GM19467 (cell line): ENCODE measurements around the gene GATAD2A.

Source experiments
- ATAC-seq: cut with Tn5 transposase; IDR thresholded peaks from one replicate; pipeline ENCODE4 v1.9.1; 2021; ENCODE audit warnings: mild to moderate bottlenecking, moderate library complexity; ENCODE audit not compliant: unreplicated experiment

The GATAD2A gene

GRCh38 chr19:19487077-19487949 lies 81.8 kb downstream of the GATAD2A start:
- no peak for ATAC-seq

- ATAC-seq = no peak
These were observed 82.7 kb downstream of the GATAD2A start for GRCh38 chr19:19487950-19488874.

- peak; percentile 57 for ATAC-seq
These were observed 83.6 kb downstream of the GATAD2A start for GRCh38 chr19:19488875-19489690.

DNA sequence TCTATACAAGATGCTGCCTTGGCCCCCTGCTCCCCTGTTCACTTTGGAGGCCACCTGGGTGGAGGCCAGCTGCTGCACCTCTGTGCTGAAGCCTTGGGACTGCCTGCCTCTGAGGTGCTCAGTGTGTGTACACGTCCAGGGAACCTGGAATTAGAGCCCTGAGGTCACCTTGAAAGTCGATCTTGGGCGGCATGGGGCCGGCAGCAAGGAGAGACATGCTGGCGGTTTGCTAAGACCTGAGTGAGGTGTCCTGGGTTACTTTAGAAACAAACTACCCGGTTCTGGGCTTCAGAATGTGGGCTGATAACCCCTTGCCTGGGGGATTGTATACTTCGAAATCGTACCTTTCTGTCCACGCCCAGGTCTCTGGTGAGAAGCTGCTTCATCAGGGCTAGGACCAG lies 84.3 kb downstream of the GATAD2A start:
- ATAC-seq = no peak

DNA sequence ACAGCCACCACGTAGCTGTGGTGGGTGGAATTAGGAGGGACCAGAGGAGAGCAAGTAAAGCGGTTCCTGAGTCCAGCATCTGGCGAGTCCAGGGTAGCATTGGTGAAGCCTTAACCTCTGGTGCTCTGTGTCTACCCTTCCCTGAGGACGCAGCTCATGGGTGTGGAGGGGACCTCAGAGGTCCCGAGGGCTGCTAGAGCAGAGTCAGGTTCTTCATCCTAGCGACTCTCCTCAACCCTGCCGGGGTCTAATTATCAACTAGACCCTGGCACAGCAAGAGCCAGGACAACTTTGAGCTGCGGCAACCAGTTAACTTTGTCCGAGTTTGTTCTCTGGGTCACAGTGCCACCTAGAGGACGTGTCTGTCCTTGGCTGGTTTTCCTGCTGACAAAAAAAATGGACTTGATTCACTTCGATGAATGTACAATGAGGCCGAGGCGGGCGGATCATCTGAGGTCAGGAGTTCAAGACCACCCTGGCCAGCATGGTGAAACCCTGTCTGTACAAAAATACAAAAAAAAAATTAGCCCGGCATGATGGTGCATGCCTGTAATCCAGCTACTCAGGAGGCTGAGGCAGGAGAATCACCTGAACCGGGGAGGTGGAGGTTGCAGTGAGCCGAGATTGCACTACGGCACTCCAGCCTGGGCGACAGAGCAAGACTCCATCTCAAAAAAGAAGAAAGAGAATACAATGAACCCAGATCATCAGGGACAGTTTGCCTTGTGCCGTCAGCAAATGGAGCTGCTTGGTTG lies 84.9 kb downstream of the GATAD2A start:
- ATAC-seq = no peak

DNA sequence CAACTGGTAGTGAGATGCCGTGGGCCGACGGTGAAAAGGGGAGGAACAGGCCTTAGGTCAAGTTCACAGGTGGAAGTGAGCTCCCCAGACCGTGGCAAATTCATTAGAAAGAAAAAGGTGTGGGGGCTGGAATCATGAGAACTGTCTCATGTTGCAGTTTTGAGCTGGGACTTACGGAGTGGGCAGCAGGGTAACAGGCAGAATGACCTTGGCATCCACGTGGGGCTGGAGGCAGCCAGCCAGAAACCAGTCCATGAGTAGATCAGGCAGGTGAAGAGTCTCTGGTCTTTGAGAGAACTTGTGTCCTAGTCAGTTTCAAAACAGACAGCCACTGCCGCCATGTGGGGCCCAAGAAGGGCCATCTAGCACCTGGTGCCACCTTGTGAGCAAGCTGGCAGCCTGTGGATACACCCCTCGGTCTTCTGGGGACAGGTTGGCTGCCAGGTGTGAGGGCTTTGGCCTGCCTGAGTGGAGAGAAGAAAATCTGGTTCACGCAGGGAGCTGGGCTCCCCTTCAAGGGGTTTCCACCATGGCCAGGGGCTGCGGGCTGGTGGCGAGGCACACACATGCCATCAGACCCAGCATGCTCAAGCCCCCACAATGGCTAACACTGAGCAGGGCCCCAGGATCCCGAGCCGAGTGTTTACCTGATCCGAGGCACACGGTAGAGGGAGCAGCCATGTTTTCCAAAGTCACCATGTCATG lies 86.0 kb downstream of the GATAD2A start:
- no peak for ATAC-seq

DNA sequence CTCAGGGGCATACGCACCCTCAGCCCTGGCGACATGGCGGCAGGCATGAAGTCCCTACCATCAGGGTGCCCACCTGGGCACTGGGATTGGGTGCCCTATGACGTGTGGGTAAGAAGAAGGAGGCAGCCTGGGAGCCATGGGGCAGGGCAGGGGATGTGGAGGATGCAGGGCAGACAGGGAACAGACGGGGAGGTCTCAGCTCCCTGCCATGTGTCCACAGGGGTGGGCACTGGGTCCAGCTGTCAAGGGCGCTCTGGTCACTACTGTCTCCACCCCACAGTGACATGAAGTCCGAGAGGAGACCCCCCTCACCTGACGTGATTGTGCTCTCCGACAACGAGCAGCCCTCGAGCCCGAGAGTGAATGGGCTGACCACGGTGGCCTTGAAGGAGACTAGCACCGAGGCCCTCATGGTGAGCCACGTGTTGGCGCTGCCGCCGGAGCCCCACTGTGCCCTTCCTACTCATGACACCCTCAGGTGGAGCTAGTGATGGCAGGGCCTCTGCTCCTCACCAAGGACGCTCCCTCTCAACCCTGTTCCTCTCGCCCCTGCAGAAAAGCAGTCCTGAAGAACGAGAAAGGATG lies 86.6 kb downstream of the GATAD2A start:
- ATAC-seq = no peak

GRCh38 chr19:19493841-19494546 lies 88.5 kb downstream of the GATAD2A start:
- no peak for ATAC-seq

GRCh38 chr19:19495614-19496603 lies 90.4 kb downstream of the GATAD2A start:
- ATAC-seq = no peak

GRCh38 chr19:19498255-19498991 lies 92.9 kb downstream of the GATAD2A start:
- ATAC-seq = no peak

GRCh38 chr19:19499272-19499995 lies 94.0 kb downstream of the GATAD2A start:
- no peak for ATAC-seq

GRCh38 chr19:19500975-19501644 lies 95.6 kb downstream of the GATAD2A start:
- no peak for ATAC-seq

DNA sequence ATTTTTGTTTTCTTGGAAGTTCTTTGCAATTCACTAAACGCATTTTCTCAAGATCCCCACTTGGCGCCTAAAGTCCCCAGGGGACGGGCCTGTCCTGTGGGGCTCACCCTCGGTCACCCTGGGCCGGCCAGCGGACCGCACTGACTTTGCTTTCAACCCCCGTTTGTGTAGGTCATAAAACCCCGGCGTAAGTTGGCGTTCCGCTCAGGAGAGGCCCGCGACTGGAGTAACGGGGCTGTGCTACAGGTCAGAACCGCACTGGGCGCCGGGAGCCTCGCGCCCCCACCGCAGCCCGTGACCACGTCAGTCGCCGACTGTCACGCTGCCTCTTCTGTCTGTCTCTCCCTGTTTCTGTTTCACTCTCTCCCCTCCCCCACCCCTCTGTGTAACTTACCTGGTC lies 96.3 kb downstream of the GATAD2A start:
- no peak for ATAC-seq

DNA sequence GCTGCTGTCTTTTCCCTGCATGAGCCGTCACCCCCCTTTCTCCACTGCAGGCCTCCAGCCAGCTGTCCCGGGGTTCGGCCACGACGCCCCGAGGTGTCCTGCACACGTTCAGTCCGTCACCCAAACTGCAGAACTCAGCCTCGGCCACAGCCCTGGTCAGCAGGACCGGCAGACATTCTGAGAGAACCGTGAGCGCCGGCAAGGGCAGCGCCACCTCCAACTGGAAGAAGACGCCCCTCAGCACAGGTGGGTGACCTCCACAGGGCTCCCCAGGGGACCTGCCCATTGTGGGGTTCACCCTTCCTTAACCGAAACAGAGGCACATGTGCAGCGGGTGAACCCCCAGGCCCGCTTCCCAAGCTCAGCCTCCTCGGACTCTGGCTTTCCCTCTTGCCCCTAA lies 96.8 kb downstream of the GATAD2A start:
- no peak for ATAC-seq

GRCh38 chr19:19502808-19503602 lies 97.5 kb downstream of the GATAD2A start:
- ATAC-seq = no peak
